Erythroblast (primary cell): ENCODE measurements around the gene P2RX7.
"Not testable (repeated sequence)": the region's sequence is repeated elsewhere in the genome, so short reads cannot be mapped to it uniquely, and the experiment has no call there.

Experiments
- DNase-seq, 2 experiments: peaks; one replicate each; lab custom pipeline; 2025; lab: John Stamatoyannopoulos, UW
- GATA1 ChIP-seq: IDR thresholded peaks from 2 replicates; pipeline ENCODE4 v1.6.1; 2011; ENCODE audit warnings: low read depth, mild to moderate bottlenecking, control low read depth, low read length, moderate library complexity
- POLR2A ChIP-seq: IDR thresholded peaks from 2 replicates; pipeline ENCODE4 v1.6.1; 2011; ENCODE audit warnings: mild to moderate bottlenecking, low read length

The P2RX7 gene

GRCh38 chr12:121218588-121219352 lies 86.1 kb downstream of the P2RX7 start:
- DNase-seq = peak in 1 of 2 experiments; percentile 21
- TF ChIP-seq POLR2A (no peak), GATA1 (no peak)

- DNase-seq = no peak
- no peak for TF ChIP-seq POLR2A
- TF ChIP-seq GATA1 = no peak
Measured at GRCh38 chr12:121219353-121219986, 86.8 kb downstream of the P2RX7 start.

GRCh38 chr12:121222847-121223246 lies 90.2 kb downstream of the P2RX7 start:
- TF ChIP-seq GATA1 (no peak), POLR2A (no peak)

GRCh38 chr12:121223292-121224285 lies 90.9 kb downstream of the P2RX7 start:
- DNase-seq = peak; percentile 45 to 60
- TF ChIP-seq GATA1 (no peak), POLR2A (no peak)

More at GRCh38 chr12:121222847-121223246, 90.2 kb downstream of the P2RX7 start:
- no peak for DNase-seq

GRCh38 chr12:121224591-121224990 lies 91.9 kb downstream of the P2RX7 start:
- DNase-seq = no peak

GRCh38 chr12:121226399-121226798 lies 93.7 kb downstream of the P2RX7 start:
- TF ChIP-seq POLR2A (no peak), GATA1 (no peak)

More at GRCh38 chr12:121224591-121224990, 91.9 kb downstream of the P2RX7 start:
- no peak for TF ChIP-seq POLR2A
- no peak for TF ChIP-seq GATA1

GRCh38 chr12:121226871-121227270 lies 94.2 kb downstream of the P2RX7 start:
- DNase-seq = not testable (repeated sequence)

More at GRCh38 chr12:121226399-121226798, 93.7 kb downstream of the P2RX7 start:
- DNase-seq = no peak

- DNase-seq = no peak
- no peak for TF ChIP-seq GATA1
- TF ChIP-seq POLR2A = no peak
Measured at GRCh38 chr12:121227294-121227693, 94.6 kb downstream of the P2RX7 start.

GRCh38 chr12:121228919-121229665 lies 96.4 kb downstream of the P2RX7 start:
- no peak for TF ChIP-seq GATA1
- no peak for TF ChIP-seq POLR2A
- DNase-seq = no peak

GRCh38 chr12:121229826-121230537 lies 97.3 kb downstream of the P2RX7 start:
- peak; percentile 83 to 91 for DNase-seq

- no peak for TF ChIP-seq POLR2A
- no peak for TF ChIP-seq GATA1
- no peak for DNase-seq
Measured at GRCh38 chr12:121230538-121230907, 97.8 kb downstream of the P2RX7 start.

GRCh38 chr12:121232163-121232562 lies 99.5 kb downstream of the P2RX7 start:
- no peak for DNase-seq
- no peak for TF ChIP-seq GATA1

- DNase-seq = no peak
- no peak for TF ChIP-seq POLR2A
- TF ChIP-seq GATA1 = no peak
Measured at GRCh38 chr12:121232977-121233627, 100.4 kb downstream of the P2RX7 start.
